GM23338 (cell line): Measurements from ENCODE around the gene SLX4IP. TPM values are rescaled to one million over a fixed set of nuclear protein-coding genes. Genes with fewer than 3 reads are reported as not detected.
A peak's percentile ranks its signal among the peaks of the same experiment; 100 is the strongest.

Experiments
- ATAC-seq: fragments of 200-7000 bp; cut with Tn5 transposase; 3 replicates; pipeline ENCODE4 v1.9.1; 2020
- DNase-seq: peaks from one replicate; pipeline ENCODE4 v3.0.0-alpha.2; 2015; ENCODE audit warnings: low spot score
- H2AFZ ChIP-seq: fragments of 200-600 bp; sonication (generic); 2 replicates; pipeline ENCODE4 v1.8.0; 2016; ENCODE audit warnings: antibody characterized with exemption, mild to moderate bottlenecking, moderate library complexity
- H3F3A ChIP-seq: fragments of 200-600 bp; sonication (generic); replicated peaks from 2 replicates; pipeline ENCODE4 v1.8.0; 2017; ENCODE audit warnings: antibody characterized with exemption, mixed run types, low read depth
- H3K27ac ChIP-seq: fragments of 200-600 bp; sonication (generic); 2 replicates; pipeline ENCODE4 v1.6.1; 2016; ENCODE audit warnings: low read depth
- H3K27me3 ChIP-seq: fragments of 200-600 bp; sonication (generic); 2 replicates; pipeline ENCODE4 v1.8.0; 2016; ENCODE audit warnings: mild to moderate bottlenecking, mixed run types, moderate library complexity; ENCODE audit not compliant: insufficient read depth
- H3K36me3 ChIP-seq: fragments of 200-600 bp; sonication (generic); 2 replicates; pipeline ENCODE4 v1.8.0; 2016; ENCODE audit warnings: mild to moderate bottlenecking; ENCODE audit not compliant: insufficient read depth
- H3K4me1 ChIP-seq: fragments of 200-600 bp; sonication (generic); 2 replicates; pipeline ENCODE4 v1.8.0; 2016; ENCODE audit warnings: mild to moderate bottlenecking, moderate library complexity; ENCODE audit not compliant: insufficient read depth
- H3K4me2 ChIP-seq: fragments of 200-600 bp; sonication (generic); 2 replicates; pipeline ENCODE4 v1.7.1; 2017; ENCODE audit warnings: mixed run types
- H3K4me3 ChIP-seq: fragments of 200-600 bp; sonication (generic); 2 replicates; pipeline ENCODE4 v1.6.1; 2016; ENCODE audit warnings: mixed run types
- H3K79me2 ChIP-seq: fragments of 200-600 bp; sonication (generic); replicated peaks from 2 replicates; pipeline ENCODE4 v1.8.0; 2017; ENCODE audit warnings: mild to moderate bottlenecking; ENCODE audit not compliant: insufficient read depth
- H3K9me2 ChIP-seq: fragments of 200-600 bp; sonication (generic); 2 replicates; pipeline ENCODE4 v1.8.0; 2017; ENCODE audit not compliant: insufficient read depth
- H4K20me1 ChIP-seq: fragments of 200-600 bp; sonication (generic); replicated peaks from 2 replicates; pipeline ENCODE4 v1.8.0; 2017; ENCODE audit warnings: mild to moderate bottlenecking; ENCODE audit not compliant: insufficient read depth
- H3K27ac Mint-ChIP-seq: 2 replicates; pipeline ENCODE4 v1.8.0; 2020; ENCODE audit warnings: inconsistent platforms, mild to moderate bottlenecking, moderate library complexity, mixed read lengths
- H3K27me3 Mint-ChIP-seq: 3 replicates; pipeline ENCODE4 v1.8.0; 2022; ENCODE audit warnings: low read depth, mild to moderate bottlenecking, moderate library complexity, mixed read lengths, inconsistent platforms; ENCODE audit not compliant: insufficient read depth, poor library complexity
- H3K36me3 Mint-ChIP-seq: 3 replicates; pipeline ENCODE4 v1.8.0; 2021; ENCODE audit warnings: low read depth, mild to moderate bottlenecking, inconsistent platforms, moderate library complexity, mixed read lengths
- H3K4me1 Mint-ChIP-seq: 3 replicates; pipeline ENCODE4 v1.8.0; 2020; ENCODE audit warnings: mild to moderate bottlenecking, inconsistent platforms, mixed read lengths
- H3K4me3 Mint-ChIP-seq: 3 replicates; pipeline ENCODE4 v1.8.0; 2021; ENCODE audit warnings: moderate library complexity, mild to moderate bottlenecking, inconsistent platforms, mixed read lengths
- H3K9me3 Mint-ChIP-seq: 3 replicates; pipeline ENCODE4 v1.8.0; 2020; ENCODE audit warnings: moderate library complexity, mild to moderate bottlenecking, inconsistent platforms, mixed read lengths
- EZH2 ChIP-seq: fragments of 200-600 bp; sonication (generic); IDR thresholded peaks from one replicate; pipeline ENCODE4 v1.8.0; 2017; ENCODE audit warnings: antibody characterized with exemption, mild to moderate bottlenecking, low read depth; ENCODE audit not compliant: unreplicated experiment
- EZH2phosphoT487 ChIP-seq: fragments of 200-600 bp; sonication (generic); IDR thresholded peaks from one replicate; pipeline ENCODE4 v1.8.1; 2018; ENCODE audit warnings: antibody characterized with exemption; ENCODE audit not compliant: unreplicated experiment
- JUNB ChIP-seq: IDR thresholded peaks from one replicate; pipeline ENCODE4 v1.6.1; 2016; ENCODE audit warnings: antibody characterized with exemption; ENCODE audit not compliant: unreplicated experiment
- NANOG ChIP-seq: IDR thresholded peaks from 2 replicates; pipeline ENCODE4 v1.6.1; 2016; ENCODE audit warnings: antibody characterized with exemption, borderline replicate concordance
- POLR2AphosphoS5 ChIP-seq: IDR thresholded peaks from 2 replicates; pipeline ENCODE4 v1.6.1; 2016; ENCODE audit warnings: antibody characterized with exemption, low read depth
- ZNF331 ChIP-seq: fragments of 250-450 bp; sonication (Bioruptor Pico); IDR thresholded peaks from 2 replicates; pipeline ENCODE4 v1.5.0; 2020; ENCODE audit warnings: low read depth, mild to moderate bottlenecking, moderate library complexity
- polyA plus RNA-seq: library from polyadenylated mRNA; unstranded; fragments of >200 nt; fragmentation: Nextera tagmentation; extraction: Ambion mirVana; gene quantifications from 2 replicates; pipeline ENCODE4 v1.2.1, GENCODE V29; 2016
- total RNA-seq: library from RNA; depleted of rRNA; stranded (reverse); fragments of >200 nt; shearing (Covaris generic); gene quantifications from 2 replicates; pipeline ENCODE4 v1.2.3, GENCODE V29; 2014
- TF ChIP-seq, protein P1 (sequence below): fragments of 250-450 bp; sonication (Bioruptor Pico); IDR thresholded peaks from 2 replicates; pipeline ENCODE4 v1.5.0; 2020; ENCODE audit warnings: mild to moderate bottlenecking, moderate library complexity

SLX4IP gene
- total and polyA plus RNA-seq, 2 experiments from 2014 or later: 9.1 to 9.8 TPM

DNA sequence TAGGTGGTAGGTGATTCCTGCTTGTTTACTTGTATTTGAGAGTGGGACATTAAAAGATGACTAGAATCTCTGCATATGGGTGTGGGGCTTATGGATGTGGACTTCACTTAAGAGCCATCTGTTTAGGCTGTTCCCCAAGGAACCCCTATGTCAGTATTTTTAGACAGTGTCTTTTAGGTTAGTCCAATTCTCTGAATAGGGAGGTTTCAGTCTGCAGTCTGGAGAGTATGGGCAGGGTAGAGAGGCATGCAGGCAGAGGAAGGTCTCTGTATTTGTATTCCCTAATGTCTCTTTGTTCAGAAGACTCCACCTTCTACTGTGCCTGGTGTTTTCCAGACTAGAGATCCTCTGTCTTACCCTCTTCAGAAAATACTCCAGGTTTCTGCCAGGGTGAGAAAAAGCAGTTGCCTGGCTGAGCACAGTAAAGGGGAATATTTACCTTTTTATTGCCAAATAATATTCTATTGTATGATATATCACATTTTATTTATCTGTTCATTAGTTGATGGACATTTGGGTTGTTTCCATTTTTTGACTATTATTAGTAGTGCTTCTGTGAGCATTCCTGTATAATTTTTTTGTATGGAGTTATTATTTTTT, 19.1 kb downstream of the SLX4IP start:
- DNase-seq (no peak), ATAC-seq (peak; percentile 47; the same call in 1 of the 3 replicates)
- Mint-ChIP-seq H3K9me3 (peaks cover 3% of the 10 kb centered on the region; the same call in 2 of the 3 replicates), H3K27ac (no peak overlapping the region), H3K36me3 (peaks cover 13% of the 10 kb centered on the region), H3K4me1 (peaks cover 11% of the 10 kb centered on the region), H3K4me3 (no peak overlapping the region), H3K27me3 (peaks cover 2% of the 10 kb centered on the region)
- H3K4me1 ChIP-seq: peaks cover 13% of the 10 kb centered on the region
- no peaks in the 10 kb centered on the region for H4K20me1 ChIP-seq
- H3F3A ChIP-seq: no peaks in the 10 kb centered on the region
- H3K27me3 ChIP-seq: no peaks in the 10 kb centered on the region
- H3K4me3 ChIP-seq: no peak overlapping the region
- no peak overlapping the region for H3K4me2 ChIP-seq
- peaks cover 73% of the 10 kb centered on the region for H3K79me2 ChIP-seq
- TF ChIP-seq POLR2AphosphoS5 (no peak), JUNB (no peak), EZH2 (no peak), NANOG (no peak), EZH2phosphoT487 (no peak), ZNF331 (CRISPR knock-in tag) (no peak)
- TF ChIP-seq, protein P1, sequence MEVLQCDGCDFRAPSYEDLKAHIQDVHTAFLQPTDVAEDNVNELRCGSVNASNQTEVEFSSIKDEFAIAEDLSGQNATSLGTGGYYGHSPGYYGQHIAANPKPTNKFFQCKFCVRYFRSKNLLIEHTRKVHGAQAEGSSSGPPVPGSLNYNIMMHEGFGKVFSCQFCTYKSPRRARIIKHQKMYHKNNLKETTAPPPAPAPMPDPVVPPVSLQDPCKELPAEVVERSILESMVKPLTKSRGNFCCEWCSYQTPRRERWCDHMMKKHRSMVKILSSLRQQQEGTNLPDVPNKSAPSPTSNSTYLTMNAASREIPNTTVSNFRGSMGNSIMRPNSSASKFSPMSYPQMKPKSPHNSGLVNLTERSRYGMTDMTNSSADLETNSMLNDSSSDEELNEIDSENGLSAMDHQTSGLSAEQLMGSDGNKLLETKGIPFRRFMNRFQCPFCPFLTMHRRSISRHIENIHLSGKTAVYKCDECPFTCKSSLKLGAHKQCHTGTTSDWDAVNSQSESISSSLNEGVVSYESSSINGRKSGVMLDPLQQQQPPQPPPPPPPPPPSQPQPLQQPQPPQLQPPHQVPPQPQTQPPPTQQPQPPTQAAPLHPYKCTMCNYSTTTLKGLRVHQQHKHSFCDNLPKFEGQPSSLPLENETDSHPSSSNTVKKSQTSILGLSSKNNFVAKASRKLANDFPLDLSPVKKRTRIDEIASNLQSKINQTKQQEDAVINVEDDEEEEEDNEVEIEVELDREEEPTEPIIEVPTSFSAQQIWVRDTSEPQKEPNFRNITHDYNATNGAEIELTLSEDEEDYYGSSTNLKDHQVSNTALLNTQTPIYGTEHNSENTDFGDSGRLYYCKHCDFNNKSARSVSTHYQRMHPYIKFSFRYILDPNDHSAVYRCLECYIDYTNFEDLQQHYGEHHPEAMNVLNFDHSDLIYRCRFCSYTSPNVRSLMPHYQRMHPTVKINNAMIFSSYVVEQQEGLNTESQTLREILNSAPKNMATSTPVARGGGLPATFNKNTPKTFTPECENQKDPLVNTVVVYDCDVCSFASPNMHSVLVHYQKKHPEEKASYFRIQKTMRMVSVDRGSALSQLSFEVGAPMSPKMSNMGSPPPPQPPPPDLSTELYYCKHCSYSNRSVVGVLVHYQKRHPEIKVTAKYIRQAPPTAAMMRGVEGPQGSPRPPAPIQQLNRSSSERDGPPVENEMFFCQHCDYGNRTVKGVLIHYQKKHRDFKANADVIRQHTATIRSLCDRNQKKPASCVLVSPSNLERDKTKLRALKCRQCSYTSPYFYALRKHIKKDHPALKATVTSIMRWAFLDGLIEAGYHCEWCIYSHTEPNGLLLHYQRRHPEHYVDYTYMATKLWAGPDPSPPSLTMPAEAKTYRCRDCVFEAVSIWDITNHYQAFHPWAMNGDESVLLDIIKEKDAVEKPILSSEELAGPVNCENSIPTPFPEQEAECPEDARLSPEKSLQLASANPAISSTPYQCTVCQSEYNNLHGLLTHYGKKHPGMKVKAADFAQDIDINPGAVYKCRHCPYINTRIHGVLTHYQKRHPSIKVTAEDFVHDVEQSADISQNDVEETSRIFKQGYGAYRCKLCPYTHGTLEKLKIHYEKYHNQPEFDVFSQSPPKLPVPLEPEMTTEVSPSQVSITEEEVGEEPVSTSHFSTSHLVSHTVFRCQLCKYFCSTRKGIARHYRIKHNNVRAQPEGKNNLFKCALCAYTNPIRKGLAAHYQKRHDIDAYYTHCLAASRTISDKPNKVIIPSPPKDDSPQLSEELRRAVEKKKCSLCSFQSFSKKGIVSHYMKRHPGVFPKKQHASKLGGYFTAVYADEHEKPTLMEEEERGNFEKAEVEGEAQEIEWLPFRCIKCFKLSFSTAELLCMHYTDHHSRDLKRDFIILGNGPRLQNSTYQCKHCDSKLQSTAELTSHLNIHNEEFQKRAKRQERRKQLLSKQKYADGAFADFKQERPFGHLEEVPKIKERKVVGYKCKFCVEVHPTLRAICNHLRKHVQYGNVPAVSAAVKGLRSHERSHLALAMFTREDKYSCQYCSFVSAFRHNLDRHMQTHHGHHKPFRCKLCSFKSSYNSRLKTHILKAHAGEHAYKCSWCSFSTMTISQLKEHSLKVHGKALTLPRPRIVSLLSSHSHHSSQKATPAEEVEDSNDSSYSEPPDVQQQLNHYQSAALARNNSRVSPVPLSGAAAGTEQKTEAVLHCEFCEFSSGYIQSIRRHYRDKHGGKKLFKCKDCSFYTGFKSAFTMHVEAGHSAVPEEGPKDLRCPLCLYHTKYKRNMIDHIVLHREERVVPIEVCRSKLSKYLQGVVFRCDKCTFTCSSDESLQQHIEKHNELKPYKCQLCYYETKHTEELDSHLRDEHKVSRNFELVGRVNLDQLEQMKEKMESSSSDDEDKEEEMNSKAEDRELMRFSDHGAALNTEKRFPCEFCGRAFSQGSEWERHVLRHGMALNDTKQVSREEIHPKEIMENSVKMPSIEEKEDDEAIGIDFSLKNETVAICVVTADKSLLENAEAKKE (CRISPR knock-in tag): no peak
- no peaks in the 10 kb centered on the region for H3K9me2 ChIP-seq
- 0 out of 2 replicates have a peak overlapping the region, but pooled peaks have one; percentile 35 for H3K27ac ChIP-seq
- no peaks in the 10 kb centered on the region for H3K36me3 ChIP-seq
- H2AFZ ChIP-seq: no peak overlapping the region
